NCI-H748 treated with DMSO at 0.1 percent for 48 hours (cell line): ENCODE data around the gene CSMD2.

Experiments used
- DNase-seq: peaks from one replicate; lab custom pipeline; 2025; lab: John Stamatoyannopoulos, UW

CSMD2 gene

GRCh38 chr1:33684396-33685179 lies 480.4 kb downstream of the CSMD2 start:
- DNase-seq = no peak

- DNase-seq = no peak
Measured at GRCh38 chr1:33683913-33684312, 481.1 kb downstream of the CSMD2 start.

DNA sequence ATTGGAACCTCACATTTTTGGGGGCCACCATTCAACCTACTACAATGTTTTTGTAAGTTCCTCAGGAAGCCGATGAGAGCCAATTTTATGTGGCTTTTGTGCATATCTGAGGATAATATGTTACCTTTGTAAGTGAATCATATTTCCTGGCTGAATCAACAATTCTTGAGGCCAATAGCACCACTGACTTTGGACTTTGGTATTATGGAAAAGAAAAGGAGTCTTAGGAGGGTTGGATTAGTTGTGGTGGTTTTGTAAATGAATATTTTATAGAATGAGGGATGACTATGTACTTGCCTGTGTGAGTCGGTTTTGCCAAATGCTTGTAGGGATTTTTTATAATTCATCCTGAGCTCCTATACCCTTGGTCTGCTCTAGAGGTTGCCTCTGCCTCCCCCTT lies 482.7 kb downstream of the CSMD2 start:
- no peak for DNase-seq

DNA sequence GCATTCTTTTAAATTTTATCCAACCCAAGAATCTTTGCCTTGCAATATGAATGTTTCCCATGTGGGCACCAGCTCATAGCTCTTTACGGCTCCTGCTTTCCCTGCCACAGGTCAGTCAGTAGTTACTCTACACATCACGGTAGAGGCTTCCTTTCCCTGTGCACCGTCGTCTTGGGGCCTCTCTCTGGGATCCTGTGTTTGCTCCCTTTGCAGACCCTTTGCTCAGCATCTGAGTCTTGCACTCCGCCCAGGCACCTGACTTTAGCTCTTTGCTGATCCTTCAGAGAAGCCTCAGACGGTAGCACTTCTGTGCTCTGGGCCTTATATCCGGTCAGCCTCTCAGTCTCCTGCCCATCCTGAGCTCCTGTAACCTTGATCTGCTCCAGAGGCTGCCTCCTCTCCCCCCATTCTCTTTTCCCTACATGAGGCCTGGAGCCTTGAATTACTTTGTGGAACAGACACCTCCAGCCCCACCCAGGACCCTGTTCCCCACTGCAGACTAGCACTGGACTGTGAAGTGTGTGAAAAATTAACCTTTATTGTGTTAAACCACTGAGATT lies 484.7 kb downstream of the CSMD2 start:
- DNase-seq = no peak

DNA sequence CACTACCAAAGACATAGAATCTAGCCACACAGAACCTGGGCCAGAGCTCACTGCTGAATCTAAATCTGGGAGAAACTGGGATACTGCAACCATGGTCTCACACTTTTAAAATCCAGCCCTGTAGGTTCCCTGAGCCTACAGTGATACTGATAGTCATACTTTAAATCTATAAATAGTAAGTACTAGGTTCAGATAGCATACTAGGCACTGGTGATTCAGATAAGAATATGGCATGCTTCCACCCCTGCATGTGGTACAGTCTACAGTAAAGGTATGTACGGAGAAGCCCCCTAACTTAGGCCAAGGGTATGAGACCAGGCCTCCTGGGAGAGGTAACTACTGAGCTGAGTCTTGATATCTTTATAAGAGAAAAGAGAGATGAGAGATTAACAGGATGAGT lies 494.5 kb downstream of the CSMD2 start:
- no peak for DNase-seq

DNA sequence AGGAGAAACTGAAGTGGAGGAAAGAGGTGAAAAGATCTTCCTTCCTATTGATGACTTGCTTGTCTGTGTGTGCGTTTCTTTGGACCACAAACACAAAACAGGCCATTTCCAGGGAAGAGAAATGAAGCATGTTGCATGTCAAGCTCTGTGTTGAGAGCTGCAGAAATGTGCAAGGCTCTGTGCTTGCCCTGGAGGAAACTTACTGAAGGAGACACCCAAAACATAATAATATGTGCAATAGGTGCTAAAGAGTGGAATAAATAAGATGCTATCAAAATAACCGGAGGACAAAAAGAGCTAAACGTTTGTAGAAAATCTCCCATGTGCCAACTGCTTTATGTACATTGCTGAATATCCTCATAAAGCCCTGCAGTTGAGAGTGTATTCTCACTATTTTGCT lies 496.3 kb downstream of the CSMD2 start:
- no peak for DNase-seq

DNA sequence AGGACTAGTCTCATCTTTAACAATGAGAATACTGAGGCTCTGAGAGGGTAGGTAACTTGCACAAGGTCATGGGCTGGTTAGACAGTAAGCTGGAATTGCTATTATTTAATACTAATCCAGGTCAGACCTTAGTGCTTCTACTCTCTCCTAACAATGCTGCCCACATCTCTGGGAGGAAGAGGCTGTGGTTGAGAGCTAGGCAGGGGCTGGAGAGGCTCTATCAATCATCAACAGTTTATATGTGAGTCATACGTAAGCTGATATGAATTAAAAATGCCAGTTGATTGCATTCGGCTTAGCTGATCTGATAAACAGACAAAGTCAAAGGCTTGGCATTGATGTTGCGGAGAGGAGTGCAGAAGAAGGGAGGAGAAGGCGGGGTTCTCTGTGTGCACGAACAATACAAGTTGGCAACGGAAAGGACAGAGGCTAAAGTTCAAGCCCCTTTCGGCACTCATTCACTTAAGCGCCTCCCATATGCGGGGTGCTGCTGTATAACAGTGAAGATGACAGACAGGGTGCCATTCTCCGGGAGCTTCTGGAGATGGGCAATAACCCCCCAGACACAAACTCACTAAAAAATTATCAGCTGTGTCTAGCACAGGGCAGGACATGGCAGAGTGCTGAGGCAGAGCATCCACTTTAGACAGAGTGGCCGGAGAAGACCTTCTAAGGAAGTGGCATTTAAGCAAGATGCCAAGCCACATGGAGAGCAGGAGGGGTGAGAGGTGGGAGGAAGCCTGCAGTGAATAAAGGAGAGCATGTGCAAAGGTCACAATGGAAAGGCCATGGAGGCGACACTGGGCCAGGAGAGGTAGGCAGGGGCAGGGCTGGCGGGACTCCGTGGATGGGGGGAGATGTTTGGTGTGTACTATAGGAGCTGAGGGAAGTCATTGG lies 497.4 kb downstream of the CSMD2 start:
- no peak for DNase-seq

DNA sequence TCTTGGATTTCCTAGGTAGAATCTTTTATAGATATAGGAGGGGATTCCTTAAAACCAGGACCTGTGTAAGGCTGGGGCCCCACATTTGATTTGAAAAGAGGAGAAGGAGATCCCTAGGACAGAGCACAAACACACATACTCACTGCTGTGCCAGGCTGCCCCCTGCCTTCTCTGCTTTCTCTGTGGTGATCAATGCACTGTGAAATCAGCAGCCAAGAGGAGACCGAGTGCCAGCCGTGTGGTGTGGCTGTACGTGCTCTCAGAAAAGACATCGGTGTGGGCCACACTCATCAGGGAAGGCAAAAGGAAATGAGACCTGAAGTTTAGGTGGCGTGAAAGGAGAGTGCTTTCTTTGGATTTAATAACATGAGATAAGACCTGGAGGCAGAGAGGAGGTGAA lies 498.4 kb downstream of the CSMD2 start:
- no peak for DNase-seq

- DNase-seq = no peak
Measured at GRCh38 chr1:33661811-33662454, 503.1 kb downstream of the CSMD2 start.

DNA sequence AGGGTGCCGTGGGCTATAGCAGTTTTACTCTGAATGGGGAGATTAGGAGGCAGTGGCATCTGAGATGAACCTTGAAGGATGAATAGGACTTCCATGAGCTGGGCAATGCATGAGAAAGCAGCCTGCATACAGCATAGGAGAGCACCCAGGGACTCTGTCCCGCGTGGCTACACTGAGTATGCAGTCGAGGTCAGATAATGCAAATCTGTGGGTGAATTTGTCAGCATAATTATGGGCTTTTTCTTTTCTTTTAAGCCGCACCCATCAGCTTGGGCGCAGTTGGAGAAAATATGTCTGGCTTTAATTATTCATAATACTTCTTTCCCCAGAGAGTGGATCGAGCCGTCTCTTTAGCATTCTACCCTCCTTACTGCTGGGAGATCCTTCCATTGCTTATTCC lies 504.1 kb downstream of the CSMD2 start:
- DNase-seq = no peak

GRCh38 chr1:33660244-33660643 lies 504.8 kb downstream of the CSMD2 start:
- no peak for DNase-seq

- no peak for DNase-seq
Measured at GRCh38 chr1:33659641-33660040, 505.4 kb downstream of the CSMD2 start.

DNA sequence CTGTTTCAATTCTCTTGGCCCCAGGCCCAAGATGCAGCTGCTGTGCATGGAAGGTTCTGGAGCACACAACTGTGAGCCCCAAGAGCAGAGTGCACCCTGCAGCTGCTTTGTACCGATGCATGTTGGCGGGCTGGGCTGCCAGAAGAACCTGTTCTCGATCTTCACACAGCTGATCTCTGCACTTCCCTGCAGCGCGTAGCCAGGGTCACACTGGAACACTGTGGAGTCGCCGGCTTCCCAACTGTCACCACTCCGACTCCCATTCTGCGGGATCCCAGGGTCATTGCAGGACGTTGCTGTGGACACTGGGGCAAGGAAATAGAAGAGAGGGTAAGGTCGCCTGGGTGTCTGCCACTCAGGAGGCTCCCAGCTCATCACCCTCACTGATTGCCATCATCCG lies 507.2 kb downstream of the CSMD2 start:
- no peak for DNase-seq

DNA sequence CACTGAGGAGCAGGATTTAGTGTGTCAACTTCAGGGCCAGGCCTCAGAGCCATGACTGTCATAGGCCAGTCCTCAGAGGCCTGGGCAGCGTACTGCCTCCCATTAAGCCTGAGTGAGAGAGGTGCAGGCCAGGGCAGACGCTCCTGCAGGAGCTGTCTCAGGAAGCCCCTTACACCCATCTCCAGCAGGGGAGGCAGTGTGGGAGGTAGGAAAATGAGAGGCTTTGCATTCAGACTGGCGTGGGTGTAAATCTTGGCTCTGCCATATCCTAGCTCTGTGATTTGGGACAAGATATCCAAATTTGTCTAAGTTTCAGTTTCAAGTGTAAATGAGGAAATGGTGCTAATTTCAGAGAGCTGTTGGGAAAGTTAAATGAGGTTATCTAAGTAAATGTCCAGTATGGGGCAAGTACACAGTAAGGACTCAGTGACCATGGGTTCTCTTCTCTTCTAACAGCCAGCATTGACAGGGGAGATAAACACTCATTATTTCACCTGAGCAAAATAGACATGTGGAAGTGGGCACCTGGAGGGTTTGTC lies 508.5 kb downstream of the CSMD2 start:
- DNase-seq = no peak

GRCh38 chr1:33655496-33655895 lies 509.5 kb downstream of the CSMD2 start:
- no peak for DNase-seq

GRCh38 chr1:33654267-33654834 lies 510.7 kb downstream of the CSMD2 start:
- DNase-seq = no peak

GRCh38 chr1:33653226-33653625 lies 511.8 kb downstream of the CSMD2 start:
- DNase-seq = no peak

- no peak for DNase-seq
Measured at GRCh38 chr1:33650708-33651107, 514.3 kb downstream of the CSMD2 start.

DNA sequence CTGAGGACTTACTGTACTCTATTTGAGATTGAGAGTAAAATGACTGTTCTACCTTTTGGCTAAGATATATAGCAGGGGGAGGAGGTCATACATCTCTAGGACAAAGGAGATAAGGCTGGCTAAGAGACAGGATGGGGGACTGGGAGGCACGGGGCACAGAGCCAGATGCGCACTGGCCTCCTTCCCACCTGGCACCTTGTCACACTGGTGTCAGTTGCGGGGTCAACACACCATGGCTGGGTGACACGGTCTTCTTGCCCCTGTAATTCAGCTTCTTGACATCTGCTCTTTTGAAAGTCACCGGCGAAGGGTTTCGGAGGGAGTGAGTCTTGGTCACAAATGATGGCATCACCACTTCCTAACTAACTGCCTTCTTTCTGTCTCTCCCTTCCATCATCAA lies 515.3 kb downstream of the CSMD2 start:
- no peak for DNase-seq

DNA sequence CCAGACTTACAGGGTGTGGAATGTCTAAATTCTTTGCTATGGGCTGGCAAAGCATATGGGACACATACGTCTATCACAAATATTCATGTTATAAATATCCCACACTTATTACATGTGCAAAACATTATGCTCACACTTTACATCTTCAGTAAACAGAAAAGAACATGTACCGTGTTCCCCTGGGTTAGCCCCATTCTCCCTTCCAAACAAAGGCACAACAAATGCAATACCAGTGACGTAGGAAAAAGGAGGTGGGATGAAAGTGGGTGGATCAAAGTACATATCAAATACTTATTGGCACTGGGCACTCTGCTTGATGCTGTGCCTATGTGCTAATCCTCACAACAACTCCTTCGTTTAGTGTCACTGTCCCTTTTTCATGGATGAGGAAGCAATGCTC lies 521.8 kb downstream of the CSMD2 start:
- DNase-seq = no peak

- DNase-seq = peak; percentile 24
Measured at GRCh38 chr1:33641104-33641830, 523.8 kb downstream of the CSMD2 start.
